GM18867 (cell line): ENCODE results near the gene GALNT8.
"Not testable (repeated sequence)": the region's sequence is repeated elsewhere in the genome, so short reads cannot be mapped to it uniquely, and the experiment has no call there.

ENCODE experiments used
- ATAC-seq: cut with Tn5 transposase; IDR thresholded peaks from one replicate; pipeline ENCODE4 v1.9.1; 2021; ENCODE audit warnings: mild to moderate bottlenecking, moderate library complexity; ENCODE audit not compliant: unreplicated experiment

Gene GALNT8, protein sequence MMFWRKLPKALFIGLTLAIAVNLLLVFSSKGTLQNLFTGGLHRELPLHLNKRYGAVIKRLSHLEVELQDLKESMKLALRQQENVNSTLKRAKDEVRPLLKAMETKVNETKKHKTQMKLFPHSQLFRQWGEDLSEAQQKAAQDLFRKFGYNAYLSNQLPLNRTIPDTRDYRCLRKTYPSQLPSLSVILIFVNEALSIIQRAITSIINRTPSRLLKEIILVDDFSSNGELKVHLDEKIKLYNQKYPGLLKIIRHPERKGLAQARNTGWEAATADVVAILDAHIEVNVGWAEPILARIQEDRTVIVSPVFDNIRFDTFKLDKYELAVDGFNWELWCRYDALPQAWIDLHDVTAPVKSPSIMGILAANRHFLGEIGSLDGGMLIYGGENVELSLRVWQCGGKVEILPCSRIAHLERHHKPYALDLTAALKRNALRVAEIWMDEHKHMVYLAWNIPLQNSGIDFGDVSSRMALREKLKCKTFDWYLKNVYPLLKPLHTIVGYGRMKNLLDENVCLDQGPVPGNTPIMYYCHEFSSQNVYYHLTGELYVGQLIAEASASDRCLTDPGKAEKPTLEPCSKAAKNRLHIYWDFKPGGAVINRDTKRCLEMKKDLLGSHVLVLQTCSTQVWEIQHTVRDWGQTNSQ

GRCh38 chr12:4719821-4720636, at the start of gene GALNT8:
GALNT8 (plus strand) TSS chr12:4720400; CDS start chr12:4720678, 278 bp downstream.
- ATAC-seq: no peak

DNA sequence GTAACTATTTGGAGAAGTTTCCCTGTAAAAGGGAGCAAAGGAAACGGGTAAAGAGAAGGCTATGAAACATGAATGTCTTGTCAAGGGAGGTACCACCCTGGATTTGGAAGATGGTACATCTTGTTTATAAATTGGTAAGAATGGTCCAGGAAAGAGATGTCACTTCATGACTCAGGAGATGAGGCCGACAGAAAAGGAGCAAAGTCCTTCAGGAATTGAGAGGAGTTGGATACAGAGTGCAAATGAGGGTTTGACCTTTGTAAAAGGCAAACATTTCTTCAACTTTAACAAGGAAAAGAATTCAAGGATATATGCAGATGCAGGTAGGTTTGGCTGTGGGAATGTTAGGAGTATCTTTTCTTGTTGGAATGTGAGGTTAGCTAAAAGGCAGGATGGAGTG, 40.5 kb upstream of the GALNT8 start:
- no peak for ATAC-seq

- ATAC-seq: no peak
These were observed 38.5 kb upstream of the GALNT8 start for GRCh38 chr12:4681732-4682131.

- ATAC-seq: no peak
These were observed 34.9 kb upstream of the GALNT8 start for GRCh38 chr12:4685317-4685716.

DNA sequence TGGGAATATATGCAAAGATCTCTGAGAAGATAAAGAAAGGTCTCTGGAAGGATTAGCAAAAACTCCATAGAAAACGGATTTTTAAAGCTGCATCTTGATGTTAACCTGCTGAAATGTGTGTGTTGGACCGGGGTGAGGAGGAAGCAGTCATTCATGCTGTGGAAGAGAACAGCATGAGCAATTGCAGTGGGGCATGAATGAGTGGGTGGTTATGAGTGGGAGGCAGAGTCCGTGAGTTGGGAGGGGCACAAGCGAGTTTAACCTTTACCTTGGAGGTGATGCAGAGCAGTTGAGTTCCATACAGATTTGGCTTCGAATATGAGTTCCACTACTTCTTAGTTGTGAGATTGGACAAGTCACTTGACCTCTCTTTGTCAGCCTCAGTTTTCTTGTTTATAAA, 29.4 kb upstream of the GALNT8 start:
- ATAC-seq: no peak

- ATAC-seq: no peak
These were observed 19.6 kb upstream of the GALNT8 start for GRCh38 chr12:4700621-4701026.

DNA sequence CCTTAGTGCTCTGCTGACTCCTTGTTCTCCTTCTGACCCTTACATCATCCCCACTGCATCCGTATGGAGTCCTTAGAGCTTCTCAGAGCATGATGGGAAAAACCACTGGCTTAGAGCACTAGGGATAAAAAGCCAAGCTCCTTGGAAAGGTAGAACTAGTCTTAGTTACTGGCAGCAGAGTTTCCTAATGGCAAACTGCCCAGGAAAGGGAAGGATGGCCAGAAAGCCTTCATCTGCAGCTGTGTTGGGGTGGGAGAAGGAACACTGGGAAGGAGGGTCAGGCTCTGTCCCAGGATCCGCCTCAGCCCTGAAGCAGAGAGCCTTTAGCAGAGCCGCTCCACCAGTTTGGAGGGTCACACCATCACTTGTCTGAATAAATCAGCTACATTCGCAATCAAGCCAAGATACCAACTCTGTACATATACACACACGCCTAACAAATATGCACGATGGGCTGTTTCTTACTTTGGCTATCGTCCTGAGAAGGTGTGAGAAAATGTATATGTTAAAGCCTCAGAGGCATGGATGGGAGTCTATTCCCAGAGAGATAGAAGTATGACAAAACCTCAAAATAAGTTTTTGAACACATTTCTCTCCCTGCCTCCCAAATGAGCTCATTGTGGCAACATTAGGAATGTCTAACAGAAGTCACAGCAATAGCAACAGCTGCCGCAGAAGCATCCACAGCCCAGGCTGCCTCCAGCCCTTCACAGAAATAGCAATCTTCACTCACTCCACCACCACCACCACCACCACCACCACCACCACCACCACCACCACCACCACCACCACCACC, 18.6 kb upstream of the GALNT8 start:
- ATAC-seq: no peak

GRCh38 chr12:4703676-4704075, 16.5 kb upstream of the GALNT8 start:
- ATAC-seq: no peak

- no peak for ATAC-seq
These were observed 14.4 kb upstream of the GALNT8 start for GRCh38 chr12:4705824-4706223.

DNA sequence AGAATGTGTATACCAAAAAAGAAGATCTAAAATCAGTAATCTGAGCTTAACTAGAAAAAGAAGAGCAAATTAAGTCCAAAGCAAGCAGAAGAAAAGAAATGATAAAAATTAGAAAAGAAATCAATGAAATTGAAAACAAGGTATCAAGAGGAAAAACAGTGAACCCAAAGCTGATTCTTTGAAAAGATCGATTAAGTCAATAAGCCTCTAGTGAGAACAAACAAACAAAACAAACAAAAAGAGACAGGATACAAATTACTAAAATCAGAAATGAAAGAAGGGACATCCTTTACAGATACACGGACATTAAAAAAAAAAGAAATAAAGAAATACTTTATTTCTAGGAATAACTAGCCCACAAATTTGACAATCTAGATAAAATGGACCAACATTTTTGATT, 12.9 kb upstream of the GALNT8 start:
- no peak for ATAC-seq

DNA sequence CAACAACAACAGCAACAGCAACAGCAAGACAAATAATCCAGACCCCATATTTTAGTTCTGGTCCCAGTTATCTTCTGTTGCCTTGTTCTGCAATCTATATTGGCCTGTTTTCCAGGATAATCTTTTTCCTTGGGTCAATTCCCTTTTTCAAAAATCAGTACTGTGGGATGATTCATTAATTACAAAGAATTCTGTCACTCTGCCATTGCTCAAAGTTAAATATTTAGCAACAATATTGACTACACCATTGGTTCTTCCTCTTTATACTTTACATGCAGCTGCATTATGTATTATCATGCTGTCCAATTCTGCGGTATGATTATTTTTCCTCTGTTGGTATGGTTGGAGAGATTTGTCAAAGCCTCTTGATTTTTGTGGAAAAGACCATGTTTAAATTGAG, 10.1 kb upstream of the GALNT8 start:
- no peak for ATAC-seq

DNA sequence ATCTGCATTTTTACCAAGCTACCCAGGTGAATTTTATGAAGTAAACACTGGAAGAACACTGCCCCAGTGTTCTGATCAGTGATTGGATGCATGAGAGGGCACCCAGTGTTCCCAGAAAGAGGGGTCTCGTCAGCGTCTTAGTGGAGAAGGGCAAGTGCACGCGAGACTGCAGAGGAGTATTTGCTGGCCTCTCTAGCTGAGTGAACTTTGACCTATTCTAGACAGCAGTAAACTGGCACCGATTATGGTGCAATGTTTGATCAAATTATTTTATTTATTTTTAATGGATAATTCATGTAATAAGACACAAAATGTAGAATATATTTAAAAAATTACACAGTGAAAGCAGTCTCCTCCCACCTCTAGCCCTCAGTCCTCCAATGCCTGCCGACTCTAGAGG, 5.3 kb upstream of the GALNT8 start:
- no peak for ATAC-seq

- ATAC-seq: no peak
These were observed 2.4 kb upstream of the GALNT8 start for GRCh38 chr12:4717806-4718205.

- no peak for ATAC-seq
These were observed 416 bp downstream of the GALNT8 start for GRCh38 chr12:4720637-4720995.

DNA sequence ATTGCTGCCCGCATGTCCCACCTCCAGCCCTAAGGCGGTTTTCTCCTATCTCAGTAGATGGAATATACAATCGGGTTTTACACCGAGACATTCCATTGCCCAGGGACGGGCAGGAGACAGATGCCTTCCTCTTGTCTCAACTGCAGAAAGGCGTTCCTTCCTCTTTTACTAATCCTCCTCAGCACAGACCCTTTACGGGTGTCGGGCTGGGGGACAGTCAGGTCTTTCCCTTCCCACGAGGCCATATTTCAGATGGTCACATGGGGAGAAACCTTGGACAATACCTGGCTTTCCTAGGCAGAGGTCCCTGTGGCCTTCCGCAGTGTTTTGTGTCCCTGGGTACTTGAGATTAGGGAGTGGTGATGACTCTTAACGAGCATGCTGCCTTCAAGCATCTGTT, 1.4 kb downstream of the GALNT8 start:
- not testable (repeated sequence) for ATAC-seq

- ATAC-seq: no peak
These were observed 3.0 kb downstream of the GALNT8 start for GRCh38 chr12:4723226-4723625.

- no peak for ATAC-seq
These were observed 4.9 kb downstream of the GALNT8 start for GRCh38 chr12:4725057-4725456.

DNA sequence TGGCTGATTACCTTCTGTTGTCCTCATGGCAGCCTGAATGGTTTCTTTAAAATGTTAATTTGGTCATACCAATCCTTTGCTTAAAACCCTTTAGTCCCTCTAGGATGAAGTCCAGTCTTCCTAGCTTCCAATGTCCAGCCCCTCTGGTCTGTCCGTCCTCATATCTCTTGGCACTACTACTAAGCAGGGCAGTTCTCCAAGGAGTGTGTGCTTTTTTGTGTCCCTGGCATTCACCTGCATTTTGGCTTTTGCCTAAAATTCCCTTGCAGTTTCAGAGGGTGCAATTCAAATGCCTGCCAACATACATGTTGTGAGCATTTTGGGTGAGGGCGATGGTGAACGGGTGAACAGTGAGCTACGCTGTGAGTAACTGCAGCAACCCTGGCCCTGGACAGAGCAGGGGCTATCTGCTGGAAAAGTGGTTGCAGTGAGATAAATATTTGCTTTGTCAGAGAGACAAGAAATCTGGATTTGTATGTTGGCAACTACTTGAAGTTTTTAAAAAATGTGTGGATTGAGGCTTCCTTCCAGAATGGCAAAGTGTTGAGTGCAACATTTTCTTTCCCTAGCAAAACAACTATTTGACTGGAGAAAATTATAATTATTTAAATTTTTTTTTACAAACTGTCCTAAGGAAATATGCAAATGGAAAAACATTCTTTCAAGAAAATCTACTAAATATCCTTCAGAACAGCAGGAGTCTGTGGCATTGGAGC, 14.6 kb downstream of the GALNT8 start:
- no peak for ATAC-seq

GRCh38 chr12:4736091-4736490, 15.9 kb downstream of the GALNT8 start:
- ATAC-seq: no peak

DNA sequence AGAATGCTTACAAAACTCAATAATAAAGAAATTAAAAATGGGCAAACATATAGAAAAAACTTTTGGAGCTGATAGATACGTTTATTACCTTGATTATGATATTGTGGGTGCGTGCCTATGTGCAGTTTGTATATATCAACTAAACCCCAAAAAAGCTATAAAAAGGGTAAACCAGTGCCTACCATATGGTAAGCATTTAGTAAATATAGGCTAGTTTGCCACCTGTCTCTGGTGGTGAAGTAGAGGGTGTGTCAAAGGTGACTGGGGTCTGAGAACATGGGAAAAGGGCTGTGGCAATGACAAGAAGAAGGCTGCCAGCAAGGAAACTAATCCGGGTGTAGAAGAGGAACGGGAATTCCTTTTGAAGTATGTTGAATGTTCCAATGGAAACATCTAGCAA, 18.3 kb downstream of the GALNT8 start:
- ATAC-seq: no peak
